Esophagus muscularis mucosa (tissue), 4 donors: Measurements from ENCODE around the gene PDGFRB. TPM values are rescaled to one million over a fixed set of nuclear protein-coding genes. Genes with fewer than 3 reads are reported as not detected.

Experiments
- DNase-seq: peaks from one replicate; pipeline ENCODE4 v3.0.0-alpha.2; 2017; ENCODE audit errors: extremely low spot score
- H3K27ac ChIP-seq, 4 donors: fragments of 200-600 bp; sonication (generic); replicated peaks in 1 of 4; 1 replicate in 3 of 4; 2 replicates in 1 of 4; pipeline ENCODE4 v1.5.1; 2016 to 2019; ENCODE audit warnings: mild to moderate bottlenecking in 1 of 4
- H3K27me3 ChIP-seq, 4 donors: fragments of 200-600 bp; sonication (generic); one replicate each; pipeline versions ENCODE4 v1.5.1 to v1.6.0; 2016 to 2019
- H3K36me3 ChIP-seq, 4 donors: fragments of 200-600 bp; sonication (generic); one replicate each; pipeline ENCODE4 v1.5.1; 2016 to 2019
- H3K4me1 ChIP-seq, 4 donors: fragments of 200-600 bp; sonication (generic); one replicate each; pipeline ENCODE4 v1.5.1; 2016 to 2019
- H3K4me3 ChIP-seq, 4 donors: fragments of 200-600 bp; sonication (generic); 1 replicate in 2 of 4; 2 replicates in 2 of 4; pipeline ENCODE4 v1.5.1; 2016 to 2019; ENCODE audit warnings: mild to moderate bottlenecking in 4 of 4, moderate library complexity in 1 of 4
- H3K9me3 ChIP-seq, 4 donors: fragments of 200-600 bp; sonication (generic); 1 replicate in 3 of 4; 2 replicates in 1 of 4; pipeline ENCODE4 v1.5.1; 2016 to 2019
- EP300 ChIP-seq: sonication (generic); formaldehyde crosslinking; IDR thresholded peaks from one replicate; pipeline ENCODE4 v1.6.1; 2017; ENCODE audit warnings: antibody characterized with exemption
- POLR2A ChIP-seq: fragments of 450-650 bp; IDR thresholded peaks from one replicate; pipeline ENCODE4 v1.6.1; 2017; ENCODE audit warnings: antibody characterized with exemption, moderate library complexity, mild to moderate bottlenecking, low read depth
- POLR2AphosphoS5 ChIP-seq, 2 donors: sonication (generic); formaldehyde crosslinking; IDR thresholded peaks; one replicate each; pipeline ENCODE4 v1.6.1; 2017; ENCODE audit warnings: antibody characterized with exemption in 2 of 2
- WGBS: methylation state at CpG from one replicate; pipeline ENCODE4 v1.1.5; 2018; 5-methylcytosine and 5-hydroxymethylcytosine counted together
- intact Hi-C: fragments of 100-400 bp; cut with DNase I; formaldehyde crosslinking; loops from one replicate; pipeline ENCODE4 v1.15.1; 2023
- total RNA-seq, 4 donors: library from RNA; depleted of rRNA; stranded (reverse); fragments of >200 nt; gene quantifications; one replicate each; pipeline versions ENCODE4 v1.1.0 to v1.2.1, GENCODE V29; 2016
- TF ChIP-seq, protein P1 (sequence below), 3 experiments: fragments of 200-600 bp in 2 of 3; fragments of 450-650 bp in 1 of 3; sonication (generic) in 2 of 3; IDR thresholded peaks; one replicate each; pipeline ENCODE4 v1.5.1; 2017 to 2019; ENCODE audit warnings: antibody characterized with exemption in 3 of 3, mild to moderate bottlenecking in 2 of 3, moderate library complexity in 1 of 3

PDGFRB gene
- total RNA-seq, 4 donors from 2014 or later, result 83.1 to 219 (median 141) TPM

DNA sequence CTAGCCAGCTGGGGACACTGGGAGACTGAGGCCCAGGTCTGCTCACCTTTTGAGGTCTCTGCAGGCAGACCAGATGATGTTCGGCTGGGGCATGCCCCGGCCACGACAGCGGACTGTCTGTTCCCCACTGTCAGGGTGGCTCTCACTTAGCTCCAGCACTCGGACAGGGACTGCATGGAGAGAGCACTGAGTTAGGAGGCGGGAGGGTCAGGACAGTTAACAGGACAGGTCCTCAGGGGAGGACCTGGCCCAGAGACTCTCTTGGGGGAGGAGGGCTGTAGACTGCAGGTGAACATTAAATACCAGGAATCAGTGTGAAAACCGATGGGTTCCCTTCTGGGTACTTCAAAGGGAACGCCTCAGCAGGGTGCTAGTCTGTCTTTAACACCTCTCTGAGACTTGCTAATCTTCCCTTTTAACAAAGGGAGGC lies 25.1 kb downstream of the PDGFRB start:
- no peak for TF ChIP-seq POLR2AphosphoS5 (IDR thresholded peaks at IDR 0.05)
- TF ChIP-seq, protein P1, sequence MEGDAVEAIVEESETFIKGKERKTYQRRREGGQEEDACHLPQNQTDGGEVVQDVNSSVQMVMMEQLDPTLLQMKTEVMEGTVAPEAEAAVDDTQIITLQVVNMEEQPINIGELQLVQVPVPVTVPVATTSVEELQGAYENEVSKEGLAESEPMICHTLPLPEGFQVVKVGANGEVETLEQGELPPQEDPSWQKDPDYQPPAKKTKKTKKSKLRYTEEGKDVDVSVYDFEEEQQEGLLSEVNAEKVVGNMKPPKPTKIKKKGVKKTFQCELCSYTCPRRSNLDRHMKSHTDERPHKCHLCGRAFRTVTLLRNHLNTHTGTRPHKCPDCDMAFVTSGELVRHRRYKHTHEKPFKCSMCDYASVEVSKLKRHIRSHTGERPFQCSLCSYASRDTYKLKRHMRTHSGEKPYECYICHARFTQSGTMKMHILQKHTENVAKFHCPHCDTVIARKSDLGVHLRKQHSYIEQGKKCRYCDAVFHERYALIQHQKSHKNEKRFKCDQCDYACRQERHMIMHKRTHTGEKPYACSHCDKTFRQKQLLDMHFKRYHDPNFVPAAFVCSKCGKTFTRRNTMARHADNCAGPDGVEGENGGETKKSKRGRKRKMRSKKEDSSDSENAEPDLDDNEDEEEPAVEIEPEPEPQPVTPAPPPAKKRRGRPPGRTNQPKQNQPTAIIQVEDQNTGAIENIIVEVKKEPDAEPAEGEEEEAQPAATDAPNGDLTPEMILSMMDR (IDR thresholded peaks at IDR 0.05), result no peak
- no peak for TF ChIP-seq EP300
- no peak for TF ChIP-seq POLR2A
- 85% methylated on average over 4 of the region's 8 CpGs for WGBS
- Histone ChIP-seq H3K27me3 (no peaks in the 10 kb centered on the region), H3K27ac (peak overlapping the region in 3 of 4 donors; percentile 16 to 30 (median 28)), H3K36me3 (peaks cover 15 to 84% (median 67%) of the 10 kb centered on the region in 4 donors), H3K4me3 (no peak overlapping the region), H3K9me3 (no peaks in the 10 kb centered on the region), H3K4me1 (peaks cover 29 to 66% (median 50%) of the 10 kb centered on the region in 4 donors)
- intact Hi-C loops, result loop anchor here (1.0 to 10.0 kb wide), 3 partner anchors 30 to 314 kb away; partner anchors contain the start of gene RPS14
- no peak for DNase-seq

DNA sequence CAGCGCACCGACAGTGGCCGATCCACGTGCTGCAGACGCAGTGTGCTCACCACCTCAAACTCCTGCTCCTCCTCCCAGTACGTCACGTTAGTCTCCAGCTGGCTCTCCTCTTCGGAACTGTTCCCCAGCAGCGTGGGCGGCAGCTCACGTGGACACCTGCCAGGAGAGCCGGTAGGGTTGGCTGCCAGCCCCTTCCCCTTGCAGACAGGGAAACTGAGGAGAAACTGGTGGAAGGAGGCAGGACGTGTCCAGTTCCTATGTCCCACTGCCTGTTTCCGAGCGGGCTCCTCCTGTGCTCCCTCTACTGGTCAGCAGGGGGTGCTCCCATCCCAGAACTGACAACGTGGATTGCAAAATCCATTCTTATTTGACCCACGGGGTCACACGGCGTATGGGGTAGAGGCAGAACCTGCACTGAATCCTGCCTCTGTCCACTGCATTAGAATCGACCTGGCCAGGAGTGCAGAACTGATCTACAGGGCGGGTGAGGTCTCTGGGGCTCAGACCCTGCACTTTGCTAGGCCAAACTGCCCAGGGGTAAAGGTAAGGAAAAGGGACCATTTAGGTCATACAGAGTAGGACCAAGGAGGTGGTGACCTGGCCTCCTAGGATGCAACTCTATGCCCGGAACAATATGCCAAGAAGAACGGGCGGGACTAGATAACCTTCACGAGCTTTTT lies 25.7 kb downstream of the PDGFRB start:
- intact Hi-C loops, result loop anchor here (1.0 to 10.0 kb wide), 3 partner anchors 31 to 315 kb away; partner anchors contain the start of gene RPS14
- H3K27ac ChIP-seq, result peak overlapping the region; percentile 16 to 30 (median 26)
- WGBS, result 27% methylated on average over 20 of the region's 25 CpGs
- peak; percentile 95 for DNase-seq
- TF ChIP-seq, protein P1 (IDR thresholded peaks at IDR 0.05), result peak; percentile 95 to 97 (median 97)
- TF ChIP-seq EP300, result no peak
- TF ChIP-seq POLR2AphosphoS5 (IDR thresholded peaks at IDR 0.05), result peak; percentile 45 to 58
- H3K36me3 ChIP-seq, result peaks cover 20 to 85% (median 67%) of the 10 kb centered on the region in 4 donors
- no peaks in the 10 kb centered on the region for H3K9me3 ChIP-seq
- H3K27me3 ChIP-seq, result no peaks in the 10 kb centered on the region
- peaks cover 27 to 62% (median 44%) of the 10 kb centered on the region in 4 donors for H3K4me1 ChIP-seq
- peak overlapping the region in 1 of 4 donors; percentile 33 for H3K4me3 ChIP-seq

DNA sequence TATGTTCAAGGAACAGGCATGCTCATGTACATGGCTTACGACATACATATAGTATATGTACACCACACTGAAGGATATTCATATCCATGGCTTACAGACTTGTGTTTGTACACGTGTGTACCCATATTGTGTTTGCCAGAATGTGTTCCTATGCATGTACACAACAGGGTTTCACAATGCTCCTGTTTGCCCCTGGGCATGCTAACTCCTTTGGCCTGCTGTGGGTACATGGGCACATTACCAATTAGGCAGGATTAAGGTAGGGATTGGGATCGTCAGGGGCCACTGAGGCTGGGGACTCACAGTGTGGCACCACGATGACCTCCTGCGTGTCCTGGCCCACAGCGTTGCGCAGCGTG lies 26.2 kb downstream of the PDGFRB start:
- 55% methylated on average over 8 of the region's 8 CpGs for WGBS
- TF ChIP-seq POLR2A (no peak), POLR2AphosphoS5 (IDR thresholded peaks at IDR 0.05) (no peak), EP300 (no peak)
- TF ChIP-seq, protein P1 (IDR thresholded peaks at IDR 0.05), result no peak
- peaks cover 21 to 85% (median 67%) of the 10 kb centered on the region in 4 donors for H3K36me3 ChIP-seq
- H3K4me3 ChIP-seq, result no peak overlapping the region
- intact Hi-C loops, result no loop called here
- no peaks in the 10 kb centered on the region for H3K9me3 ChIP-seq
- H3K27ac ChIP-seq, result peak overlapping the region in 2 of 4 donors; percentile 16 to 25
- no peak for DNase-seq
- no peaks in the 10 kb centered on the region for H3K27me3 ChIP-seq
- peaks cover 24 to 57% (median 42%) of the 10 kb centered on the region in 4 donors for H3K4me1 ChIP-seq

DNA sequence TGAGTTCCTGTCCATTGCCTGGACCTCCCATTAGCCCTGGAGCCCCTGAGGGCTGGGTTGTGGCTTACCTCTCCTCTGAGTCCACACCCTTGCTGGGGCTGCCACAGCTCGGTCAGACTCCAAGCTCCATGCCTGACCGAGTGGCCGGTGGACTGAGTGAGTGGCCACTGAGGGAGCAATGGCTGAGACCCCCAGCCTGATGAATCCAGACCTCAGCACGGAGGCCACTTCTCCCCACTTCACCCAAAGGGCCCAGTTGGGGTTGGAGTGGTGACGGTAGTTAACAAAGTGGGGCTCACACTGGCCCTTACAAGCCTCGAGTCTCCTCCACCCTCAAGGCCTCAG lies 28.8 kb downstream of the PDGFRB start:
- H3K4me1 ChIP-seq, result peaks cover 11 to 32% (median 24%) of the 10 kb centered on the region in 4 donors
- no peak for DNase-seq
- H3K36me3 ChIP-seq, result peaks cover 33 to 88% (median 72%) of the 10 kb centered on the region in 4 donors
- intact Hi-C loops, result no loop called here
- TF ChIP-seq, protein P1 (IDR thresholded peaks at IDR 0.05), result no peak
- TF ChIP-seq POLR2AphosphoS5 (IDR thresholded peaks at IDR 0.05) (no peak), POLR2A (no peak), EP300 (no peak)
- H3K27ac ChIP-seq, result no peak overlapping the region
- 92% methylated on average over 6 of the region's 6 CpGs for WGBS
- no peak overlapping the region for H3K4me3 ChIP-seq
- H3K9me3 ChIP-seq, result no peaks in the 10 kb centered on the region
- H3K27me3 ChIP-seq, result no peaks in the 10 kb centered on the region
